HG03457 (cell line): ENCODE measurements around the gene DOCK2.

Experiments used
- ATAC-seq: cut with Tn5 transposase; IDR thresholded peaks from one replicate; pipeline ENCODE4 v1.9.1; 2021; ENCODE audit warnings: moderate number of reproducible peaks; ENCODE audit not compliant: unreplicated experiment

The DOCK2 gene

DNA sequence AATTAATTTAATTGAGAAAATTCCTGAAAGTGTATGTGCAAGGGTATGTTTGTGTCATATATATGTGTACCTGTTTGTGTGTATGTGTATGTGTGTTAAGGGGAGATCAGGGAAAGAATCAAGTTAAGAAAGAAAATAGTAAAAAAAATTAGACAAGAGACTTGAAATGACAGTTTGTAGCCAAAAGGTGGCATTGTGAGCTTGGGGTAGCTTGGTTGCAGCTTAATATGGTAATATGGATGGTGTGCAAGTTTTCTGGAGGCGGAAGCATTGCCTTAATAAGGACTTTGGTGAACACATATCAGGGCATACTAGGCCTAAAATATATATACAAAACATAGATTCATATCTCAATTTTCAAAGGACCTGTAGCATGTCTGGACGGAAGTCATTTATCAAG lies 213.3 kb downstream of the DOCK2 start:
- no peak for ATAC-seq

DNA sequence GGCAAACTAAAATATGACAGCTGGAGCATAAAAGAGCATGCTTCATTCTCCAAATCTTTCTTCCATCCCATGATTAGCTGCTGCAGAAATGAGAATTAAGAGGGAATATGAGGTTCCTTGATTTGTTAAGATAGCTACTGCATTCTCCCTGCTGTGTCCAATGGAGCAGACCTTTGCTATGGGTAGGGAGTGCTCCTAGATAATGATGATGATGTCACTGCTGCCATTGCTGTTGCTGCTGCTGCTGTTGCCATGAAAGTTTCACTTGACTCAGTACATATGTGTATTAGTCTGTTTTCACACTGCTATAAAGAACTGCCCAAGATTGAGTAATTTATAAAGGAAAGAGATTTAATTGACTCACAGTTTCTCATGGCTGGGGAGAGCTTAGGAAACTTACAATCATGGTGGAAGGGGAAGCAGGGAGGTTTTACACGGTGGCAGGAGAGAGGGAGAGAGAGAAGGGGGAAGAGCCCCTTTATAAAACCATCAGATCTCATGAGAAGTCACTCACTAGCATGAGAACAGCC lies 214.3 kb downstream of the DOCK2 start:
- ATAC-seq: no peak

DNA sequence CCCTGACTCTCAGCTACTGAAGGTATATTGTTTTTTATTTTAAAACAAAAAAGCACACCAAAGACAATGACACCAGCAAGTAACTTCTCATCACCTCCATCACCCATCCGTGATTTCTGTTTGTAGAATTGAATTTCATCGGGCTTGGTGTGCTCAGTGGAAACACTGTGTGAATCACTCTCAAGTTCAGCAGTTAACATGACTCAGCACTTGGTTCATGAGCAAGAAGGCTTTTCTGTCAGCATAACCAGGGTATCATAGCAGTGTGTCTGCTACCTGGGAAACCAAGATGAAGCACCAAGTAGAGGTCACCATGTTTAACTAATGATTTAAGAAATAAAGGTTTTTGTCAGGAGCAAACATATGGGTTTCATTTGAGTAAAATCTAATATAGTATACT lies 219.5 kb downstream of the DOCK2 start:
- no peak for ATAC-seq

DNA sequence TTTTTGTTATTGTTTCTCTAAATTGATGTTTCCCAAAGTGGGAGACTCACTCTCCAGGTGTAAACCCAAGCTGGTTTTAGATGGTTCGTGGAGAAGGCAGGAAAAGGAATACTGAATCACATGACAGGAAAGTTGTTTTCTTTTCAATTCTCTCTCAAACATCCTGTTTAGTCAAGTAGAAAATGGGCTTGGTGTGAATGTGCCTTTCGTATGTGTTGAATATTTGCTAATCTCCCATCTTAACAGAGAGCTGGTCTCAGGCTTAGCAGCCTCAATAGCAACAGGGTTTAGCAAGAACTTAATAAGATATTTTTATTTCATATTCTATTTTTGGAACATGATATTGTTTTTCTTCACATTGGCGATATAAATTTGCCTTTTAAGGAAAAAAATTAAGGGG lies 223.5 kb downstream of the DOCK2 start:
- no peak for ATAC-seq

DNA sequence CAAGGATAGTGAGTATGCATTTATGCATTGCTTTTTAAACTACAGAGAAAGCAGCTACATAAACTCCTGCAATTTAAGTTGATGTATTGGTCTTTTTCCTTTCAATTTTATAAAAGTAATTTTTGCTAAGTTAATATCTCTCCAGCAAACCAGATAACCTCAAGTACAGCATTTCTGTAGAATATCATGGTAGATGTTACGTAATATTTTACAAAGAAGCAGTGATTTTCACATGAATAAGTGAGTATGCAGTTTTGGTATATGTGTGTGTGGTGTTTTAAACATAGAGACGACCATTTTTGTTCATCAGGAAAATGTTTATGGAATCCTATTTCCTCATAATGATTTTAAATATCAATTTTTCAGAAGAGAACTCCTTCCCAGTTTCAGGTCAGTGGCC lies 224.4 kb downstream of the DOCK2 start:
- ATAC-seq: no peak

DNA sequence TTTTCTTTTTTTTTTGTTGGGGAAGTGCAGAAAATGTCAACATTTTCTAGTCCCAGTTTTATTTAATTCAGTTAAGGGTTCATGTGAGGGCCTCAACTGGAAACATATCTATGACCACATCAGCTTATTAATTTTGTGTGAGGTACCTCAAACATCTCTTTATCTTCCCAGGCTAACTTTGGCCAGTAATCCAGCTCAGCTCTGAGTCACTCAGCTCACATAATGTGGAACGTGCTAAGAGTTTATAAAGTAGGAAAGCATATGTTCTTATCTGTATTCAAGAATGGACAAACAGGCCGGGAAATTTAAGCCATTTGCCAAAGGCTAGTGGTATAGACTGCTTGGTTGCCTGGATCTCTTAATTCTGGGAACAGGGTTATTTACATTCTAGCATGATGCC lies 224.9 kb downstream of the DOCK2 start:
- no peak for ATAC-seq

DNA sequence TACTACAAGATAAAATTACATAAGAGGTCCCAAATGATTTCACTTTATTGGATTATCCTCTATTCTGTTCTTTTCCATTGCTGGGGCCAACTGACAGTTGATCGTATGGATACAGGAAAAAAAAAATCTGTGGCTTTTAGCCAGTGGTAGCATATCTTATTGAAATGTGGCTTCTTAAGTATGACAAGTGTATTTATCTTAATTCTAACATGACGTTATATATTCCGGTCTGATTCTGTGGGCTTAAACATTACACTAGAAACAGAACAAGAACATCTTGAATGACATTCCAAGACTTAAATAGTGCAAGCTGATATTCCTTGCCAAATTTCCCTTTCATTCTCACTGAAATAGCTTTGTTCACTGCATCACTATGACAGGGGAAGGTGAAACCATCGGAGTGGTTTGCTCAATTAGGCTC lies 225.3 kb downstream of the DOCK2 start:
- no peak for ATAC-seq

DNA sequence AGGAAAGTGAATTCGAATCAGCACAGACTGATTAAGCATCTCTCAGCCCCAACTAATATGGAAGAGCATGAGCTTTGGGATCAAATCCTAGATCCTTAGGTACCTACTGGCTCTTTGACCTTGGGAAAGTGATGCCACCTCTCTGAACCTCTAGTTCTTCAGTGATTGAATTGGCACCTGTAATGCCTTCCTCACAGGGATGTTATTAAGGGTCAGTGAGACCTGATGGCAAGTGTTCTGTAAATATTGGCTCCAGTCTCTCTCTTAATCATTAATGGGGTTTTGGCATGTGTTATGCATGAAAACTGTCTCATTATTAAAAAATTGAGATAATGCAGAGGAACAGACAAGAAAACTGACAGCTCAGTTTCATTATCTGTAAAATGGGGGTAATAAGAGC lies 227.4 kb downstream of the DOCK2 start:
- ATAC-seq: no peak

DNA sequence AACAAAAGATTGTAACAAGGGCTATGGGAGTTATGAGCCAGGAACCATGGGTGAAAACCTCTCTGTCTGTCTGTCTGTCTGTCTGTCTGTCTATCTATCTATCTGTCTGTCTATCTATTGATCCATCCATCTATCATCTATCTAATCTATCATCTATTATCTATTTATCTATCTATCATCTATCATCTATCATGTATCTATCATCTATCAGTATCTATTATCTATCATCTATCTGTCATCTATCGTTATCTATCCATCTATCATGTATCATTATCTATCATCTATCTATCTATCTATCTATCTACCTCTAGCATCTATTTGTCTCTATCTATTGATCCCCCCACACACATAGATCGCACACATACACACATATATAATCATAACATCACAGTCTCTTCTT lies 230.3 kb downstream of the DOCK2 start:
- no peak for ATAC-seq

DNA sequence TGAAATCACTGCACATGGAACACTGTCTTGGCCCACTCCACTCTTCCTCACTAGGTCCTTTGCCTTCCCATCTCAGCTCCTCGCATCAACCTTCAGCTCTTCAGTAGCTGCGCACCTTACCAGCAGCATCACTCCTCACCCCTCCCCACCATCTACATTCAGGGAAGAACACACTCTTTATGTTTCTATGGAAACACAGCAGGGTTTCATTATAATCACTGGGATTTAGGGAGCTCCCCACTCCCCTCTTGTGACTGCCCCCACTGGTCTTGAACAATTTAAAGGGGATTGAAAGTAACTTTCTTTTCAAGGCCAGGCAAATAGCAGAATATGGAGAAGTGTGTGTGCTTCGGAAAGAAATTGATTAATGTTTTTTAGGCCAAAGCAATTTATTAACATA lies 232.0 kb downstream of the DOCK2 start:
- no peak for ATAC-seq

DNA sequence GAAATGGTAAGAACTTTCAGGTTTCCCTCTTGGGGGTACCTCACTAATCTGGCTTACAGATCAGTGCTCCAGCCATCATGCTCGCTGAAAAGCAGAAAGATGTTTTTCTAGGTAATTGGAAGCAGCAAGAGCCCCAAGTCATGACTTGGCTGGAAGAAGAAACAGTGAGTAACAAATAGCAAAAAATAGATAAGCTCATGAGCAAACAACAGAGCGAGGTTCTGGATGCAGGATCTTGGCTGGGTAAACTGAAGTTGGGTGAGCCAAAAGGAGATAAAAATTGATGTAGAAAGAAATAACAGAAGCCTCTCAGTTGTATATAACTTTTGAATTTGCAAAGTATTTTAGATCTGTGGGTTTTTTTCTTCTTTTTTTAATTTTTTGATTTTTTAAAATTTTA lies 233.1 kb downstream of the DOCK2 start:
- no peak for ATAC-seq

DNA sequence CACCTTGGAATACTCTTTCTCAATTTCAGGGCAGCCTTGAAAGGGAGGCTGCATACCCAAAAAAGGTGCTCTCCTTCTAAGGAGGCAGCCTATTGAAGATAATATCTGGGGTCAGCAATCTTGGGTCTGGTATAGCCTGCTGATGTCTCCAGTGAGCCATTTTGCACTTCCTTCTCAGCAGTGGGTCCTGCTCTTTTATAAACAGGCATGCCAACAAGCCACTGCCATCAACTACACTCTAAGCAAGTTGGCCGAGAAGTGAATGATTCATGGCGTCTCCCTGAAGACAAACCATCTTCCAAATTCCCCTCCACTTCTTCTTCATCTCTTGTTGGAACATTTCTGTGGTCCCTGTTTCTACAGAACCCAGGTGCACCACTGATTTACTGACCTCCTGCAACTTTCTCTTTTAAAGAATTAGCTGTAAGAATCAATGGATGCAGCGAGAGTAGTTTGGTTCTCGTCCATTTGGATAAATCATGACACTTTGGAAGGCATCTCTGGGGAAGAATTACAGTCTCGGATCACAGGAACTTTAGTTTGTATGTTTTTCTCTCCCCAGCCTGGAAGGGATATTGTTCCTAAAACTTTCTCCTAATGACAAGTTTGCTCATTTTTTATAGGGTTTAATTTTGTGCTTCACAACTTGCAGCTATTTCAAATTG lies 234.9 kb downstream of the DOCK2 start:
- ATAC-seq: no peak

DNA sequence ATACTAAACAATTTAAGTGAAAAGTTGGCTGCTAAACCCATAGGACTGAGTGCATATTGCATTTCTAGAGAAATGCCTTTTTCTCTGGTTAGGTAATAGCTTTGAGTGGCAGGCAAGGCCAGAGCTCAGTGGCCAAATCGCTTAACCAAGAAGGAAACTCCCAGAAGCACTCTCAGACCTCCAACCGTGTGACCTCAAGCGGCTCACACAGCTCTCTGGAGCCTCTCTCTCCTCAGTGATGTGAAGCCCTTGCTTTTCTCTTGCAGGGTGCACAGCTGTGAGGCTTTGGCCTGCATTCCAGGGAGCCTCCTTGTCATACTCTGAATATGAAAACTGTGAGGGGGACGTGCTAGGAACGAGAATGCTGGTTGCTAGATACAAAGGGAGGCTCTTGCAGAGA lies 236.6 kb downstream of the DOCK2 start:
- no peak for ATAC-seq

DNA sequence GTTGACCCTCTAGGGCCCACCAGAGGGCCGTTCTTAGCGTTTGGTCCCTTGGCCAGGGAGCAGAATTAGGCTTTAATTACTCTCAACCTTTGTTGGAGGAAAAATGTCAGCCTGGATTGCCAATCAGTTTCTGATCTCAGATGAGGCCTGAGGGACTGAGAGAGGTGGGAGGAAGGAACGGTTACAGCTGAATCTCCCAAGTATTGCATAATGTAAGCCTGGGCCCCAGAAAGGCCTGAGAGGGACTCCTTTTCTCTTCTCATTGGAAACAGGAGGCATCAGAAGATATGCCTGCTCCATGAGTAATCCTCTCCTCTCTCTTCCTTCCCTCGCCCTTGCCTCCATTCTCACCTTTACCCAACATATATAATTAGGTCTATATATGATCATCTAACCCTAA lies 237.5 kb downstream of the DOCK2 start:
- ATAC-seq: no peak

DNA sequence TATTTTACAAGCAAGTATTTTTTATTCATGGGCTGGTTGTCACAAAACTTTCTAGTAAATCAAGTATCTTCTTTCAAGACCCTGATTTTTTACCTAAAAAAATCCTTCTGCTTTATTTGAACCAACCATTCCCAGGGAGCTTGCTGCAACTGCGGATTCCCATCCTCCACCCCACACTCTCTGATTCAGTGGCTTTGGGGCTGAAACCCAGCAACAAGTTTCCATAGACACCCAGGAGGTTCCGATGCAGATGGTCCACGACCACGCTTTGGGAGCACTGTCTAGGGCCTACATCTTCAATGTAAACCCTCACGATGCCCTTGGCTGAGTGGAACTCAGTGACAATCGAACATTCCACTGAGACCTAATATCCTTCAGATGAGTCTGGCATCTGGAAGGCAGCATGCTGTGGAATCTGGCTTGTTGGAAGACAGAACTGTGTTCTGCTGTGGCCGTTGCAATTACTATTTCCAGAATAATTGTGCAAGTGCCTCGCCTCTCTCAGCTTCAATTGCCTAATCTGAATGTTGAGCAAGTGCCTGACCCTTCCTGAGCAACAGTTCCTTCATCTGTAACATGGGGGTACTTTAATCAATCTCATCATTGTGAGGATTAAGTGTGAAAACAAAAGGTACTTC lies 238.1 kb downstream of the DOCK2 start:
- no peak for ATAC-seq

DNA sequence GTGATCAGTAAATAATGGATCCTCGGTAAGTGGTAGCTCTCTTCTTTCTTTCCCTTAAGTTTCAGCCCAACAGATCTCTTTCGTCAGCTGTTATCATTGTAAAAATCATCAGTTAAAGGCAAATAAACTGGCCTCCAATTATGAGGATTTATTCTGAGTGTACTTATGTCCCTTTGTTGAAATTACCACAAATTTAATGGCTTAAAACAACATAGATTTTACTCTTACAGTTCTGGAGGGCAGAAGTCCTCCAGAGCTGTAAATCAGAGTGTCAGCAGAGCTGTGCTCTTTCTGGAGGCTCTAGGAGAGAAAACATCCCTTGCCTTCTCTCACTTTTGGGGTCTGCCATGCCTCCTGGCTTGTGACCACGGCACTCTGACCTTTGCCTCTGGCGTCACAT lies 238.7 kb downstream of the DOCK2 start:
- no peak for ATAC-seq

DNA sequence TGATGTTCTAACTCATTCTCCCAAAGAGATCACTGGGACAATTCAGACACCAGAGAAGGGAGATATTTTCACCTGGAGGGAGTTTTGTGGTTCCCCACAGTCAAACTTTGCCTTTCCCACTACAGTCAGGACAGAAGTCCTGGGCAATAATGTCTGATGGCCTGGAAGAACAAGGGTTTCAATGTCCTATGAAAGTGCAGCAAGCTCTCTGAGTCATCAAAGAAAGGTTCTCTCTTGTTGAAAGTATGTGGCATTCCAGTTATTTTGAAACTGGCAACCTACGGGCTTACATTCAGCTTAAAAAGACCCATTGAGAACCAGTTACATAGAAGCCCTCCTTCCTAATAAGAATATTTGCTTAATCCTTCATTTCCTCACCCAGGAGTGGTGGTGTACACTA lies 239.3 kb downstream of the DOCK2 start:
- ATAC-seq: no peak

DNA sequence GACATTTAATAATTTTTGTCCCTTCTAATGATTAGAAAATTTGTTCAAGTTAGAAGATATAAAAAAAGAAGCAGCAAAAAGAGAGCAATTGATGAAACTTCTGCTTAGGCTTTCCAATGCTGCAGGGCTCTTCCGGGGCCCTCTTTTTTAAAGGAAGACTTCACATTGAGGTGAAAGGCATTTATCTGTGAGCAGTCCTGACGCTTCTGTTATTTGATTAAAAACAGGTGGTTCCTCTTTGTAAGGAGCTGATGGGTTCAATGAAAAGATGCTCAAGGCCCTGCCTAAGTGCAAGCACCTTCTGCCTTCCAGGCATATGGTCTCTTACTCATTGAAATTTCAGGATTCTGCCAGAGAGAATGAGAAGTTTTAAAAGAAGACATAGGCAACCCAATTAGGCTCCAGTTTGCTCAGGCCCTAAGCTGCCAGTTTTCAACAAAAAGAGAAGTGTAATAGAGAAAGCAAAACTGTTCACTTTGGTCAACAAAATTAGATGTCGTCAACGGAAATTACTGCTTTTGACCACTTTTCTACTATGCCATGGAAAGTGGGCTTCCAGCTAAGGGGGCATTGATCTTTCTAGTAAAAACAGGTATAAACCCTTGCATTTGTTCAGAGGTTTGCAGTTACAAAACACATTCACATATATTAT lies 243.1 kb downstream of the DOCK2 start:
- ATAC-seq: no peak

DNA sequence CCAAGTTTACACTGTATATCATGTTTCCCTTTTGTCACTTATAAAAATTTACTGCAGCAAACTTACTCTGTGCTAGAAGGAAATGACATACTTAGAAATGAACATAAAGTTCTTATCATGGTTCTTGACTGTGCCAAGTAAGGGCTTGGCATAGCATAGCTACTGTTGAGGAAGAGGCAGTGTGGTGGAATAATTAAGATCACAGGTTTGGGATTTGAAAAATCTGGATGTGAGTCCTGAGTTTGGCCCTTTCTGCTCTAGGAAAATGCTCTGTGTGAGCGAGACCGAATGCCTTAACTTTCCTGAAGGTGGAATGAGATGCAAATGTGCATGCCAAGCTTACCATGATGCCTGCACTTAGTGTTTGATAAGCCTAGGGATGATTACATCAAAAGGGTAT lies 243.7 kb downstream of the DOCK2 start:
- no peak for ATAC-seq

DNA sequence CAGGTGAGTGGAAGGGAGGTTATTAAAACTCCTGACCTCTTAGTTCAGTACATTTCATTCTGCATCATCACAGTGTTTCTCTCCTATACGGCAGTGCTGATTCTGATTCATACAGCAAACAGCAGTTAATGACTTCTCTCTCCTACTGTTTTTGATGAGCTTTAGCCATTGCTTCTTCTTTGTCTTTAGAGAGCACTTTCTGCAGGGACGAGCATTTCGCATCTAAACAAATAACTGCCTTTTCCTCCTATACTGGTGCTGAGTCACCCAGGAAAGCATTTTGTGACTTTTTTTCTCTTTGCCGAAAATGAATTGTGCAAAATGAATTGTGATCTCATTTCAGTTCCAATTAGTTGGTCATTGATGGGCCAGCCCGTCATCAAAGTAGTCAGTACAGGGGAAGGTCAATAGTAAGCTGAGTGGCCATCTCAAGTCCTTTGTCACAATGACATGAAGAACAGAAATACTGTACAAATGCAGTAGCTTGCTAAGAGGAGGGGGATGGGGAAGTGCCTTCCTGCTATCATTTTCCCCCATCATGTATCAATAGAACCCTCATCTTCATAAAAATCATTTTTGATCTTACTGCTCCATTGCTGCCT lies 244.7 kb downstream of the DOCK2 start:
- no peak for ATAC-seq

DNA sequence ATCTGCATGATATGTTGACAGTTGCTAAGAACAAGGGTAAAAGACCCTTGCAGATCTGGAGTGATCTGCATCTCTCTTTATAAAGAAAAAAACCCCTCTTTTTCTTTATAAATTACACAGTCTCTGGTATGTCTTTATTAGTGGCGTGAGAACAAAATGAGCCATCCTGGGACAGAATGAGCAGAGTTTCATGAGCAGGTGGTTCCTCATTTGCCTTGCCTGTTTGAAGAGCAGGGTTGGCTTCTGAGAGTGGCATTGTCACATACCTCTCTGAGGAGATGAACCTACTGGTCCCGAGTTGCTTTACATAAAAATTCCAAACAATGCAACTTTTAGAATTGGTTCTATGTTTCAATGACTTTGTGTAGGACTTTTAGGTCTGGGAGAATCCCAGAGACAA lies 249.0 kb downstream of the DOCK2 start:
- no peak for ATAC-seq

DNA sequence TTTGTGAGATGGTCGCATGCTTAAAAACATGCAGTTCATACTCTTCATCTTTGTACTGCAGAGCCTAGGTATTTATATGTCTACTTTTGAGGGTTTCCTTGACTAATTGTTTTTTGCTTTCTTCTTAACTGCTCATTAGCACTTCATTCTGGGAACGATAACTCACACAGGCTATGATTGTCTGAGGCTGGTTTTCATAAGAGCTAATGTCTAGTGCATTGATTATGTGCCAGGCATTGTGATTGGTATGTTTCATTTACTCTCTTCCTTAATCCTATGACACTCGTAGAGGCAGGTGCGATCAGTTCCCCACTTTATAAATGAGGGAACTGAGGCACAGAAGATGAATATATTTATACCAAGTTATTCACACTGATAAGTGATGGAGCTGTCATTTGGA lies 249.6 kb downstream of the DOCK2 start:
- no peak for ATAC-seq
